Measurements from ENCODE around the gene C10orf143.

Gene C10orf143

GRCh38 chr10:130110246-130111112, at the start of gene C10orf143:
Gene C10orf143, minus strand, starts transcription at chr10:130110830. Its CDS starts 58 bp downstream, at chr10:130110772.
- H3K36me3 ChIP-seq (ENCODE audit: control insufficient read depth, insufficient read depth, low read length, severe bottlenecking): no peaks in the 10 kb centered on the region
- peak within 1 kb of the TSS; percentile 93 for H3K4me3 ChIP-seq (ENCODE audit: low read length)
- no peaks in the 10 kb centered on the region for H3K27me3 ChIP-seq (replicated peaks; ENCODE audit: control insufficient read depth, insufficient read depth, low read length)
- H3K4me1 ChIP-seq (ENCODE audit: control insufficient read depth, insufficient read depth, low read length): peaks cover 14% of the 10 kb centered on the region
- DNase-seq (ENCODE audit: low read depth): peak; percentile 99
- H3K9me3 ChIP-seq (ENCODE audit: control insufficient read depth, low read length): no peaks in the 10 kb centered on the region
- H3K9ac ChIP-seq (ENCODE audit: low read length): peak within 1 kb of the TSS; percentile 94

DNA sequence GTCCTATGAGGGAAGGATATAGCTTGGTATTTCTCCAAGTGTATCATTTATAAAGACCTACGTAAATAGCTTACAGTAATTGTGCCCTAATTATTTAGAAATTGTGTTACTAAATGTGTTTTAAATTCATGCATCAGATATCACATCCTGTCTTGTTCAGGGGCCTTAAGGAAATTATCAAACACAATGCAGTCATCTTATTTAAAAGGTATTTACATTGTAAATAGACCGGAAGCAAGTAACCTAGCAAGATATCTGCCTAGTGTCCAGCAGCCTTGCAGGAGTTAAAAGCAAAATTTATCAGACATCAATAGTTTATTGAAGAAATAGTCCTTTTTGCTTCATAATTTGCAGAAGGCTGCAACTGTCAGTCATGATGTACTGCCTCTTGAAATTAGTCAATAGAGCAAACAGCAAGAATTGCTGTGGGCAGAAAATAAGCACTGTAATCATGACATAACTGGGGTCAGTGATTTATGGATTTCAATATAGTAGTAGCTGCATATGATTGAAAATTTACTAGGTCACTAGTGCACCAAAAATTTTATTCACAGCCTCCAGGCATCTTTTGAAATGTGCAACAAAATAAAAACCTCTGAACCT, 48.7 kb upstream of the C10orf143 start:
- Histone ChIP-seq H3K4me1 (ENCODE audit: control insufficient read depth, insufficient read depth, low read length) (peaks cover 5% of the 10 kb centered on the region), H3K4me3 (ENCODE audit: low read length) (no peak overlapping the region), H3K36me3 (ENCODE audit: control insufficient read depth, insufficient read depth, low read length, severe bottlenecking) (peaks cover 49% of the 10 kb centered on the region), H3K27me3 (replicated peaks; ENCODE audit: control insufficient read depth, insufficient read depth, low read length) (no peaks in the 10 kb centered on the region), H3K9ac (ENCODE audit: low read length) (no peak overlapping the region), H3K9me3 (ENCODE audit: control insufficient read depth, low read length) (no peaks in the 10 kb centered on the region)
- DNase-seq (ENCODE audit: low read depth): no peak

DNA sequence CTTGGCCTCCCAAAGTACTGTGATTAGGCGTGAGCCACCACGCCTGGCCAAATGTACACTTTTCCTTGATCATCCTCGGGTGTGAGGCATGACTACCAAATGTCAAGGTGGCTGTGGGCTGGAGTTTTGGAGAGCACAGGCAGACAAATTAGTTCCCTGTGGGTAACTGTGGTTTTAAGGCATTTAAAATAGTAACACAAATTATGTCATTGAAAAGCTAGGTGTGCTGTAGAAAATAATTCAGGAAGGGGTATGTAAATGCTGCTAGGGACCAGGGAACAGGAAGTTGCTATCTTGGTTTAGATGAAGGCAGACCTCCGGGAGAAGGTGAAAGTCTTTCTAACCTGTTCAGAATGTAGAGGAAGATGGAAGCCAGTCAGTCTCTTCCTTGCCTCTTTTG, 35.4 kb upstream of the C10orf143 start:
- no peak overlapping the region for H3K9ac ChIP-seq (ENCODE audit: low read length)
- H3K9me3 ChIP-seq (ENCODE audit: control insufficient read depth, low read length): no peaks in the 10 kb centered on the region
- no peak overlapping the region for H3K4me3 ChIP-seq (ENCODE audit: low read length)
- no peaks in the 10 kb centered on the region for H3K27me3 ChIP-seq (replicated peaks; ENCODE audit: control insufficient read depth, insufficient read depth, low read length)
- peaks cover 7% of the 10 kb centered on the region for H3K4me1 ChIP-seq (ENCODE audit: control insufficient read depth, insufficient read depth, low read length)
- DNase-seq (ENCODE audit: low read depth): no peak
- peaks cover 35% of the 10 kb centered on the region for H3K36me3 ChIP-seq (ENCODE audit: control insufficient read depth, insufficient read depth, low read length, severe bottlenecking)

DNA sequence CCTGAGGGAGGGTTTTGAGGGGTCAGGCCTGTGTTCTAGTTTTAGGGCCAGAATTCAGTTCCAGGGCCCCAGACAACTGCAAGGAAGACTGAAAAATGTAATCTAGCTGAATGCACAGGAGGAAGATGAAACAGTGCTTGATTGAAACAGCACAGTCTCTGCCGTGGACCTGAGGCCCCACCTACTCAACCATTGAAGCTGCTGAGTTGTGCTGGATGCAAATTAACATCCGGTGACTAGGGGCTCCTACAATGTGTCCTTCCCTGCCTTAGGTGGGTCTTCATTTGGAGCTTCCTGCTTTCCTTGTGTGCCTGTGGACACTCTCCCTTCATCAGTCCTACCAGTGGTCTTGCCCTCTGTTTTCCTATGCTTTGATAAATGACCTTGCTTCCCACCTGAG, 31.2 kb upstream of the C10orf143 start:
- H3K9me3 ChIP-seq (ENCODE audit: control insufficient read depth, low read length): no peaks in the 10 kb centered on the region
- H3K36me3 ChIP-seq (ENCODE audit: control insufficient read depth, insufficient read depth, low read length, severe bottlenecking): peaks cover 16% of the 10 kb centered on the region
- no peaks in the 10 kb centered on the region for H3K27me3 ChIP-seq (replicated peaks; ENCODE audit: control insufficient read depth, insufficient read depth, low read length)
- peaks cover 35% of the 10 kb centered on the region for H3K4me1 ChIP-seq (ENCODE audit: control insufficient read depth, insufficient read depth, low read length)
- no peak overlapping the region for H3K4me3 ChIP-seq (ENCODE audit: low read length)
- no peak overlapping the region for H3K9ac ChIP-seq (ENCODE audit: low read length)
- no peak for DNase-seq (ENCODE audit: low read depth)

- no peak overlapping the region for H3K9ac ChIP-seq (ENCODE audit: low read length)
- H3K36me3 ChIP-seq (ENCODE audit: control insufficient read depth, insufficient read depth, low read length, severe bottlenecking): peaks cover 12% of the 10 kb centered on the region
- H3K9me3 ChIP-seq (ENCODE audit: control insufficient read depth, low read length): no peaks in the 10 kb centered on the region
- H3K27me3 ChIP-seq (replicated peaks; ENCODE audit: control insufficient read depth, insufficient read depth, low read length): no peaks in the 10 kb centered on the region
- DNase-seq (ENCODE audit: low read depth): no peak
- no peak overlapping the region for H3K4me3 ChIP-seq (ENCODE audit: low read length)
- peaks cover 35% of the 10 kb centered on the region for H3K4me1 ChIP-seq (ENCODE audit: control insufficient read depth, insufficient read depth, low read length)
These were observed 30.8 kb upstream of the C10orf143 start for GRCh38 chr10:130141460-130141859.

DNA sequence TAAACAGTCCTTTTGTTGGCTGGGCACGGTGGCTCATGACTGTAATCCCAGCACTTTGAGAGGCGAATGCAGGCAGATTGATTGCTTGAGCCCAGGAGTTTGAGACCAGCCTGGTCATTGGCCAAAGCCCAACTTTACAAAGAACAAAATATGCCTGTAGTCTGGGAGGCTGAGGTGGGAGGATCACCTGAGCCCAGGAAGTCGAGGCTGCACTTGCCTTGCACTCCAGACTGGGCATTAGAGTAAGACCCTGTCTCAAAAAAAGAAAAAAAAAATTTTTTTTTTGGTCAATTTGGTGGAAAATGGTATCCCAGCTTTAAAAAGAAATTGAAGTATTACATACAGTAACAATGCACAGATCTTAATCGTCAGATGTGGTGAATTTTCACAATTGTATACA, 30.4 kb upstream of the C10orf143 start:
- H3K4me1 ChIP-seq (ENCODE audit: control insufficient read depth, insufficient read depth, low read length): peaks cover 35% of the 10 kb centered on the region
- no peaks in the 10 kb centered on the region for H3K27me3 ChIP-seq (replicated peaks; ENCODE audit: control insufficient read depth, insufficient read depth, low read length)
- peaks cover 8% of the 10 kb centered on the region for H3K36me3 ChIP-seq (ENCODE audit: control insufficient read depth, insufficient read depth, low read length, severe bottlenecking)
- no peak overlapping the region for H3K9ac ChIP-seq (ENCODE audit: low read length)
- no peak overlapping the region for H3K4me3 ChIP-seq (ENCODE audit: low read length)
- no peak for DNase-seq (ENCODE audit: low read depth)
- H3K9me3 ChIP-seq (ENCODE audit: control insufficient read depth, low read length): no peaks in the 10 kb centered on the region

DNA sequence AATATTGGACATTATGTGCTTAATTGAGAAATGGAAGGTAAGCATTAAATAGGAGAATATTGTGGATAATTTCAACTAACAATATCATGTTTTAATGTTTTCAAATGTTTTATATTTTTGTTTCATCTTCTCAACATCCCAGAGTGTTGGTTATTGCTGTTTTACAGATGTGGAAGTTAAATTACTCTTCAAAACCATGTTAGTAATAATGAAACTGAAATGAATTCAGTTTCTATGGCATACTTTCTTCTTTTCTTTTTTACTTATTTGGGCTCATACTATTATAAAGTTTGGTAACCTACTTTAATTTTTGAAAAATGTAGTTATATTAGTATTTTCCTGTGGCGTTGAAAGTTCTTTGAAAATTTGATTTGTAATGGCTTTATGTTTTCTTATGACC, 29.8 kb upstream of the C10orf143 start:
- no peak for DNase-seq (ENCODE audit: low read depth)
- no peaks in the 10 kb centered on the region for H3K9me3 ChIP-seq (ENCODE audit: control insufficient read depth, low read length)
- H3K36me3 ChIP-seq (ENCODE audit: control insufficient read depth, insufficient read depth, low read length, severe bottlenecking): peaks cover 5% of the 10 kb centered on the region
- H3K4me3 ChIP-seq (ENCODE audit: low read length): no peak overlapping the region
- no peak overlapping the region for H3K9ac ChIP-seq (ENCODE audit: low read length)
- no peaks in the 10 kb centered on the region for H3K27me3 ChIP-seq (replicated peaks; ENCODE audit: control insufficient read depth, insufficient read depth, low read length)
- peaks cover 39% of the 10 kb centered on the region for H3K4me1 ChIP-seq (ENCODE audit: control insufficient read depth, insufficient read depth, low read length)

- Histone ChIP-seq H3K4me3 (ENCODE audit: low read length) (peak overlapping the region; percentile 91), H3K27me3 (replicated peaks; ENCODE audit: control insufficient read depth, insufficient read depth, low read length) (no peaks in the 10 kb centered on the region), H3K9me3 (ENCODE audit: control insufficient read depth, low read length) (no peaks in the 10 kb centered on the region), H3K4me1 (ENCODE audit: control insufficient read depth, insufficient read depth, low read length) (peaks cover 40% of the 10 kb centered on the region), H3K9ac (ENCODE audit: low read length) (no peak overlapping the region), H3K36me3 (ENCODE audit: control insufficient read depth, insufficient read depth, low read length, severe bottlenecking) (peaks cover 5% of the 10 kb centered on the region)
- DNase-seq (ENCODE audit: low read depth): peak; percentile 58
These were observed 27.8 kb upstream of the C10orf143 start for GRCh38 chr10:130138479-130138866.

DNA sequence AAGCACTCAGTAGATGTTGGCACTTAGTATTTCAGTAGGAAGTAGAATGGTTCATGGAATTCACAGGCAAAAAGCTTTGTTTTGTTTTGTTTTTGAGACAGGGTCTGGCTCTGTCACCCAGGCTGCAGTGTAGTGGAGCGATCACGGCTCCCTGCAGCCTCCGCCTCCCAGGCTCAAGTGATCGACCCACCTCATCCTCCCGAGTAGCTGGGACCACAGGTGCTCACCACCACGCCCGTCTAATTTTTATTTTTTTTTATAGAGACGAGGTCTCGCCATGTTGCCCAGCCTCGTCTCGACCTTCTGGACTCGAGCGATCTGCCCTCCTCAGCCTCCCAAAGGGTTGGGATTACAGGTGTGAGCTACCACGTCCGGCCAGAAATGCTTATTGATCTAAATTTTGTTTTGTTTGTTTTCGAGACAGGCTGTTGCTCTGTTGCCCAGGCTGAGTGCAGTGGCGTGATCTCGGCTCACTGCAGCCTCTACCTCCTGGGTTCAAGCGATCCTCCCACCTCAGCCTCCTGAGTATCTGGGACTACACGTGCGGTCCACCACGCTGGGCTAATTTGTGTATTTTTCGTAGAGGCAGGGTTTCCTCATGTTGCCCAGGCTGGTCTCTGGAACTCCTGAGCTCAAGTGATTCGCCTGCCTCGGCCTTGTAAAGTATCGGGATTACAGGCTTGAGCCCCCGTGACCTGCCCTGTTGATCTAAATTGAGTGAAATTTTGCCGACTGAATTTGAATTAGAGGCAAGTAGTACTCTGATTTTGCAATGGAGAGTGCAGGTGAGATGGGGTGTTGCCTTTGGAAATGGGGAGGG, 27.2 kb upstream of the C10orf143 start:
- Histone ChIP-seq H3K27me3 (replicated peaks; ENCODE audit: control insufficient read depth, insufficient read depth, low read length) (no peaks in the 10 kb centered on the region), H3K4me3 (ENCODE audit: low read length) (peak overlapping the region; percentile 91), H3K4me1 (ENCODE audit: control insufficient read depth, insufficient read depth, low read length) (peaks cover 40% of the 10 kb centered on the region), H3K9me3 (ENCODE audit: control insufficient read depth, low read length) (no peaks in the 10 kb centered on the region), H3K9ac (ENCODE audit: low read length) (peak overlapping the region; percentile 97), H3K36me3 (ENCODE audit: control insufficient read depth, insufficient read depth, low read length, severe bottlenecking) (peaks cover 4% of the 10 kb centered on the region)
- no peak for DNase-seq (ENCODE audit: low read depth)

GRCh38 chr10:130137090-130137448, 26.4 kb upstream of the C10orf143 start:
- peaks cover 40% of the 10 kb centered on the region for H3K4me1 ChIP-seq (ENCODE audit: control insufficient read depth, insufficient read depth, low read length)
- no peaks in the 10 kb centered on the region for H3K27me3 ChIP-seq (replicated peaks; ENCODE audit: control insufficient read depth, insufficient read depth, low read length)
- no peaks in the 10 kb centered on the region for H3K36me3 ChIP-seq (ENCODE audit: control insufficient read depth, insufficient read depth, low read length, severe bottlenecking)
- H3K4me3 ChIP-seq (ENCODE audit: low read length): peak overlapping the region; percentile 91
- peak; percentile 57 for DNase-seq (ENCODE audit: low read depth)
- no peaks in the 10 kb centered on the region for H3K9me3 ChIP-seq (ENCODE audit: control insufficient read depth, low read length)
- H3K9ac ChIP-seq (ENCODE audit: low read length): peak overlapping the region; percentile 97

Data from adipocyte (in vitro differentiated cells).